HFF-Myc (cell line): ENCODE data around the gene KLRC4.
"Not testable (repeated sequence)": the region's sequence is repeated elsewhere in the genome, so short reads cannot be mapped to it uniquely, and the experiment has no call there.

Experiments
- DNase-seq: peaks from one replicate; pipeline ENCODE4 v3.0.0-alpha.2; 2011; ENCODE audit warnings: low read depth; ENCODE audit errors: extremely low read depth
- H3K4me3 ChIP-seq: replicated peaks from 2 replicates; pipeline ENCODE4 v1.5.1; 2011; ENCODE audit warnings: low read depth, mild to moderate bottlenecking, control low read depth, low read length
- CTCF ChIP-seq: IDR thresholded peaks from 2 replicates; pipeline ENCODE4 v1.5.1; 2012; ENCODE audit warnings: mild to moderate bottlenecking, low read depth, low read length, control low read depth; ENCODE audit errors: missing control alignments

KLRC4 gene

GRCh38 chr12:10389904-10390303, 19.7 kb downstream of the KLRC4 start, which contains the start of gene KLRK1:
KLRK1 (minus strand) TSS chr12:10390041; CDS start chr12:10388810, 1,231 bp downstream.
- no peak for DNase-seq
- no peak for TF ChIP-seq CTCF
- no peak within 1 kb of the TSS for H3K4me3 ChIP-seq

GRCh38 chr12:10388624-10389413, 20.7 kb downstream of the KLRC4 start:
- no peak for TF ChIP-seq CTCF
- no peak overlapping the region for H3K4me3 ChIP-seq
- no peak for DNase-seq

- DNase-seq, H3K4me3 ChIP-seq: not testable (repeated sequence)
Observed at GRCh38 chr12:10387498-10387897, 22.1 kb downstream of the KLRC4 start.

GRCh38 chr12:10386857-10387256, 22.7 kb downstream of the KLRC4 start:
- TF ChIP-seq CTCF, result no peak
- H3K4me3 ChIP-seq, result no peak overlapping the region
- no peak for DNase-seq

- no peak overlapping the region for H3K4me3 ChIP-seq
- no peak for TF ChIP-seq CTCF
- DNase-seq, result peak; percentile 27
Observed at GRCh38 chr12:10385166-10385613, 24.4 kb downstream of the KLRC4 start.

GRCh38 chr12:10384191-10384590, 25.4 kb downstream of the KLRC4 start:
- no peak overlapping the region for H3K4me3 ChIP-seq
- TF ChIP-seq CTCF, result no peak
- no peak for DNase-seq

- no peak for TF ChIP-seq CTCF
- DNase-seq, result no peak
- H3K4me3 ChIP-seq, result no peak overlapping the region
Observed at GRCh38 chr12:10381928-10382628, 27.5 kb downstream of the KLRC4 start.

GRCh38 chr12:10378737-10379136, 30.8 kb downstream of the KLRC4 start:
- not testable (repeated sequence) for DNase-seq, H3K4me3 ChIP-seq
